H1 (cell line): ENCODE measurements around the gene PGK1. TPM values are rescaled to one million over a fixed set of nuclear protein-coding genes. Genes with fewer than 3 reads are reported as not detected.

ENCODE experiments used
- CREB1 ChIP-seq: IDR thresholded peaks from 2 replicates; pipeline ENCODE4 v1.6.1; 2012; ENCODE audit warnings: inconsistent platforms
- RBBP5 ChIP-seq: IDR thresholded peaks from 2 replicates; pipeline ENCODE4 v1.7.1; 2012; ENCODE audit warnings: low read depth, mild to moderate bottlenecking, inconsistent platforms, low read length, moderate library complexity, borderline replicate concordance
- SP2 ChIP-seq: IDR thresholded peaks from 2 replicates; pipeline ENCODE4 v1.6.1; 2012; ENCODE audit warnings: mild to moderate bottlenecking, low read length, inconsistent platforms
- polyA plus RNA-seq, 7 experiments: library from polyadenylated mRNA; depleted of rRNA in 3 of 7; stranded (reverse) in 5 of 7; unstranded in 2 of 7; fragments of >200 nt in 5 of 7; fragments of 200-250 nt in 2 of 7; gene quantifications; 1 replicate in 5 of 7; 2 replicates in 1 of 7; 4 replicates in 1 of 7; pipeline versions ENCODE4 v1.2.1 to v1.2.3, GENCODE V29; 2011 to 2013; ENCODE audit warnings: missing spikeins in 2 of 7, mixed read lengths in 2 of 7
- total RNA-seq: library from RNA; stranded (reverse); fragmentation: NEBNext Ultra II Directional; extraction: Animal tissue kit (Norgen Biotek cat#: 25700); gene quantifications from 2 replicates; pipeline ENCODE4 v1.2.1, GENCODE V29; 2021
- TF ChIP-seq, protein P1 (sequence below): fragments of 300-600 bp; sonication (generic); IDR thresholded peaks from 2 replicates; pipeline ENCODE4 v1.7.1; 2012; ENCODE audit warnings: low read length, moderate library complexity, mild to moderate bottlenecking, inconsistent platforms; ENCODE audit not compliant: insufficient replicate concordance

The PGK1 gene
- total and polyA plus RNA-seq, 2 of the 8 experiments (the other 6 are each of a cell fraction or from before 2014, with no cell fraction given): 328 to 427 TPM

GRCh38 chrX:78105944-78106650 lies 2.0 kb downstream of the PGK1 start (continued):
- TF ChIP-seq, protein P1, sequence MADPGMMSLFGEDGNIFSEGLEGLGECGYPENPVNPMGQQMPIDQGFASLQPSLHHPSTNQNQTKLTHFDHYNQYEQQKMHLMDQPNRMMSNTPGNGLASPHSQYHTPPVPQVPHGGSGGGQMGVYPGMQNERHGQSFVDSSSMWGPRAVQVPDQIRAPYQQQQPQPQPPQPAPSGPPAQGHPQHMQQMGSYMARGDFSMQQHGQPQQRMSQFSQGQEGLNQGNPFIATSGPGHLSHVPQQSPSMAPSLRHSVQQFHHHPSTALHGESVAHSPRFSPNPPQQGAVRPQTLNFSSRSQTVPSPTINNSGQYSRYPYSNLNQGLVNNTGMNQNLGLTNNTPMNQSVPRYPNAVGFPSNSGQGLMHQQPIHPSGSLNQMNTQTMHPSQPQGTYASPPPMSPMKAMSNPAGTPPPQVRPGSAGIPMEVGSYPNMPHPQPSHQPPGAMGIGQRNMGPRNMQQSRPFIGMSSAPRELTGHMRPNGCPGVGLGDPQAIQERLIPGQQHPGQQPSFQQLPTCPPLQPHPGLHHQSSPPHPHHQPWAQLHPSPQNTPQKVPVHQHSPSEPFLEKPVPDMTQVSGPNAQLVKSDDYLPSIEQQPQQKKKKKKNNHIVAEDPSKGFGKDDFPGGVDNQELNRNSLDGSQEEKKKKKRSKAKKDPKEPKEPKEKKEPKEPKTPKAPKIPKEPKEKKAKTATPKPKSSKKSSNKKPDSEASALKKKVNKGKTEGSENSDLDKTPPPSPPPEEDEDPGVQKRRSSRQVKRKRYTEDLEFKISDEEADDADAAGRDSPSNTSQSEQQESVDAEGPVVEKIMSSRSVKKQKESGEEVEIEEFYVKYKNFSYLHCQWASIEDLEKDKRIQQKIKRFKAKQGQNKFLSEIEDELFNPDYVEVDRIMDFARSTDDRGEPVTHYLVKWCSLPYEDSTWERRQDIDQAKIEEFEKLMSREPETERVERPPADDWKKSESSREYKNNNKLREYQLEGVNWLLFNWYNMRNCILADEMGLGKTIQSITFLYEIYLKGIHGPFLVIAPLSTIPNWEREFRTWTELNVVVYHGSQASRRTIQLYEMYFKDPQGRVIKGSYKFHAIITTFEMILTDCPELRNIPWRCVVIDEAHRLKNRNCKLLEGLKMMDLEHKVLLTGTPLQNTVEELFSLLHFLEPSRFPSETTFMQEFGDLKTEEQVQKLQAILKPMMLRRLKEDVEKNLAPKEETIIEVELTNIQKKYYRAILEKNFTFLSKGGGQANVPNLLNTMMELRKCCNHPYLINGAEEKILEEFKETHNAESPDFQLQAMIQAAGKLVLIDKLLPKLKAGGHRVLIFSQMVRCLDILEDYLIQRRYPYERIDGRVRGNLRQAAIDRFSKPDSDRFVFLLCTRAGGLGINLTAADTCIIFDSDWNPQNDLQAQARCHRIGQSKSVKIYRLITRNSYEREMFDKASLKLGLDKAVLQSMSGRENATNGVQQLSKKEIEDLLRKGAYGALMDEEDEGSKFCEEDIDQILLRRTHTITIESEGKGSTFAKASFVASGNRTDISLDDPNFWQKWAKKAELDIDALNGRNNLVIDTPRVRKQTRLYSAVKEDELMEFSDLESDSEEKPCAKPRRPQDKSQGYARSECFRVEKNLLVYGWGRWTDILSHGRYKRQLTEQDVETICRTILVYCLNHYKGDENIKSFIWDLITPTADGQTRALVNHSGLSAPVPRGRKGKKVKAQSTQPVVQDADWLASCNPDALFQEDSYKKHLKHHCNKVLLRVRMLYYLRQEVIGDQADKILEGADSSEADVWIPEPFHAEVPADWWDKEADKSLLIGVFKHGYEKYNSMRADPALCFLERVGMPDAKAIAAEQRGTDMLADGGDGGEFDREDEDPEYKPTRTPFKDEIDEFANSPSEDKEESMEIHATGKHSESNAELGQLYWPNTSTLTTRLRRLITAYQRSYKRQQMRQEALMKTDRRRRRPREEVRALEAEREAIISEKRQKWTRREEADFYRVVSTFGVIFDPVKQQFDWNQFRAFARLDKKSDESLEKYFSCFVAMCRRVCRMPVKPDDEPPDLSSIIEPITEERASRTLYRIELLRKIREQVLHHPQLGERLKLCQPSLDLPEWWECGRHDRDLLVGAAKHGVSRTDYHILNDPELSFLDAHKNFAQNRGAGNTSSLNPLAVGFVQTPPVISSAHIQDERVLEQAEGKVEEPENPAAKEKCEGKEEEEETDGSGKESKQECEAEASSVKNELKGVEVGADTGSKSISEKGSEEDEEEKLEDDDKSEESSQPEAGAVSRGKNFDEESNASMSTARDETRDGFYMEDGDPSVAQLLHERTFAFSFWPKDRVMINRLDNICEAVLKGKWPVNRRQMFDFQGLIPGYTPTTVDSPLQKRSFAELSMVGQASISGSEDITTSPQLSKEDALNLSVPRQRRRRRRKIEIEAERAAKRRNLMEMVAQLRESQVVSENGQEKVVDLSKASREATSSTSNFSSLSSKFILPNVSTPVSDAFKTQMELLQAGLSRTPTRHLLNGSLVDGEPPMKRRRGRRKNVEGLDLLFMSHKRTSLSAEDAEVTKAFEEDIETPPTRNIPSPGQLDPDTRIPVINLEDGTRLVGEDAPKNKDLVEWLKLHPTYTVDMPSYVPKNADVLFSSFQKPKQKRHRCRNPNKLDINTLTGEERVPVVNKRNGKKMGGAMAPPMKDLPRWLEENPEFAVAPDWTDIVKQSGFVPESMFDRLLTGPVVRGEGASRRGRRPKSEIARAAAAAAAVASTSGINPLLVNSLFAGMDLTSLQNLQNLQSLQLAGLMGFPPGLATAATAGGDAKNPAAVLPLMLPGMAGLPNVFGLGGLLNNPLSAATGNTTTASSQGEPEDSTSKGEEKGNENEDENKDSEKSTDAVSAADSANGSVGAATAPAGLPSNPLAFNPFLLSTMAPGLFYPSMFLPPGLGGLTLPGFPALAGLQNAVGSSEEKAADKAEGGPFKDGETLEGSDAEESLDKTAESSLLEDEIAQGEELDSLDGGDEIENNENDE: no peak
- TF ChIP-seq SP2 (no peak), CREB1 (no peak), RBBP5 (no peak)
